Stimulated activated CD4-positive, alpha-beta T cell treated with anti-CD3 and anti-CD28 coated beads, TNF-alpha, amount 100 ng/mL, for 1 hour (primary cell): ENCODE measurements around the gene RTL3.
"Not testable (repeated sequence)": the region's sequence is repeated elsewhere in the genome, so short reads cannot be mapped to it uniquely, and the experiment has no call there.

Experiments
- DNase-seq, 3 donors: peaks; one replicate each; pipeline ENCODE4 v3.0.0-alpha.2; 2020; ENCODE audit warnings: low read depth in 3 of 3, low spot score in 1 of 3

Gene RTL3, protein sequence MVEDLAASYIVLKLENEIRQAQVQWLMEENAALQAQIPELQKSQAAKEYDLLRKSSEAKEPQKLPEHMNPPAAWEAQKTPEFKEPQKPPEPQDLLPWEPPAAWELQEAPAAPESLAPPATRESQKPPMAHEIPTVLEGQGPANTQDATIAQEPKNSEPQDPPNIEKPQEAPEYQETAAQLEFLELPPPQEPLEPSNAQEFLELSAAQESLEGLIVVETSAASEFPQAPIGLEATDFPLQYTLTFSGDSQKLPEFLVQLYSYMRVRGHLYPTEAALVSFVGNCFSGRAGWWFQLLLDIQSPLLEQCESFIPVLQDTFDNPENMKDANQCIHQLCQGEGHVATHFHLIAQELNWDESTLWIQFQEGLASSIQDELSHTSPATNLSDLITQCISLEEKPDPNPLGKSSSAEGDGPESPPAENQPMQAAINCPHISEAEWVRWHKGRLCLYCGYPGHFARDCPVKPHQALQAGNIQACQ

DNA sequence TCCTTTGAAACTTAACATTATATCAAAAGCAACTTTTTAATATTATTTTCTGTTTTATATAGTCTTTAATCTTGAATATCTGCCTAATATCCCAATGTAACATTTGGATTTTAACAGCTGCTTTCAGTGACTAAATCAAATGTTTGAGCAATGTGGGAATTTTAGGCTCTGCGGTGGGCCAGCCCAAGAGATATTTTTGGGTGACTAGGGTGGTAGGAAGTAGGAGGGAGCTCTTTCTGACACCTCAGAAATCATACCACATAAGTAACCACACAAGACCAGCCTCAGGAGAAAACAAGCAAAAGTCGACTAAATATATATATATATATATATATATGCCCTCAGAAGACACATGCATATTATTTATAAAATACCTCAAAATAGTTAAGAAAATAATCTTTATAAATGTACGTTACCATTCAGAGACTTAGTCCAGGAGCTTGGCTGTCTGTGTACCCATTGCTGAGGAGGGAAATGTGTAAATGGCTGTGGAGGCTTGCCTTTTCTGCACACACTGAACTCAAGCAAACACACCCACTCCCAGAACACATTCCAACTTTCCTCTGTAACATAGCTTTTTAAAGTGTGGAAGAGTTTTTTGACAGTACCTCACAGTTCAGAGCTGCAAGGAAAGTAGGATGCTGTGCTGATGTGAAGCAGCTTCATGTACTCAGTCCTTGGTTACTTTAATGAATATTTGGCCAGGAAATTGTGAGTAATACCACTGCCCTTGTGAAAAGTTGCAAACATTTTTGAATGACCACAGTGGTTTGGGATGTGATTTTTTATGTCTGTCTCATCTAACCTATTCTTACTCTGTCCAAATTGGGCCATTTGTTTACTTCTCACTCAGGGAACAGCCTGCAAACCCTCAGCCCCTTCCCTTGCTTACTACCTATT lies at the start of gene RTL3:
Gene RTL3 (minus strand): TSS at position 484 of the 900 bp plus-strand sequence. CDS start 908 bp downstream, outside the sequence.
- no peak for DNase-seq

GRCh38 chrX:78708816-78709215 lies 49.7 kb upstream of the RTL3 start:
- no peak for DNase-seq

- DNase-seq: no peak
These were observed 49.1 kb upstream of the RTL3 start for GRCh38 chrX:78708262-78708661.

- no peak for DNase-seq
These were observed 46.9 kb upstream of the RTL3 start for GRCh38 chrX:78706071-78706470.

GRCh38 chrX:78693536-78693935 lies 34.4 kb upstream of the RTL3 start:
- no peak for DNase-seq

- DNase-seq: no peak
These were observed 33.9 kb upstream of the RTL3 start for GRCh38 chrX:78693012-78693411.

GRCh38 chrX:78687586-78687985 lies 28.5 kb upstream of the RTL3 start:
- no peak for DNase-seq

DNA sequence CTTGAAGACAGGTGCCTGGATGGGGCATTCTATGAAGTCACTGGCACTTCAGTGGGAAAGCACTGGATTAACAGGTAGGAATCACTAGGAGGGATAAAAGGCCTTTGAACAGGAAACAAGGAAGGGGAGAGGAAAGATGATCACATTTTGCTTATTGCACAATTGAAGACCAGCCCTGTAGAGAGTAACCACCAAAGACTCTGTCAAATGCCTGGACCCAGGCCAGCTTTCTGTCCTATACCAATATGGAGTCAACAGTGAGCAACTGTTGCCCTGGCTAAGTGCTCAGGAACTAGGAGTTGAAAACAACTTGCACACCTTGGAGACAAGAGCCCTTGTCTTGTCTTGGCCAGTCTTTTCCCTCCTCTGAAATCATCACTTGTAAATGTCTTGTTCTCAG lies 14.1 kb upstream of the RTL3 start:
- DNase-seq: no peak

- no peak for DNase-seq
These were observed 6.2 kb upstream of the RTL3 start for GRCh38 chrX:78665342-78665741.

DNA sequence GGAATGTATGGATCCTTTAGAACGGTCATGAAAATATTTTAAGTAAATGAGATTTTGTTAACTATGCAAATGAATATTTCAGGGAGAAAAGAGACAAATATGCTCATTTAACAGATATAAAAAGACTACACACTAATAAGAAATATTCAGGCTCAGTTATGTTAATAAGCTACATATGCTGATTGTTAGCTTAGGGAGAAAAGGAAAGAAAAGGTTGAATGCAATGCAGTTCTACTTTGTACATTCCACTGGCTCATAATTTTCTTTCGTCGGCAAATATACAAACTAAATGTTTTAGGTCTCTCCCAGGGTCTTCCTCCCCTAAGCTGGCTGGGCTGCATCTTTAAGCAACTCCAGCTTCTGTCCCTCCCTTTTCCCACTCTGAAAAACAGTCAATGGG lies 2.7 kb upstream of the RTL3 start:
- no peak for DNase-seq

DNA sequence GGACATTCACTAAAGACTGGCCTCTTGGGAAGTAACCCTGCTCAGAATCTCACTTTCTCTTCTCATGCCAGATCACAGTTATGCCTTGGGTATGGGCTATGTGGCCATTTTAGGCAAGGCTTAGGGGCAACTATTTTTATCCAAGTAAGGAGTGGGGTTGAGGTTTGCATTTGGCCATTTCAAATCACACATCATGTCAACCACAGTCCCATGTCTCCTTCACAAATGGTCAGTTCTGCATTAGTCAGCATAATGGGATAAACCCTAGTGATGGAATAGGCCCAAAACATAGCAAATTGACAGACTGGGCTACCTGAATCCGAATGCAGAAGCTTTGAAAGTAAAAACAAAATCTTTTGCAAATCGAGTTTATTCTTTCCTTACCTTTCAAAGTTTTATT lies 827 bp upstream of the RTL3 start:
- DNase-seq: no peak

DNA sequence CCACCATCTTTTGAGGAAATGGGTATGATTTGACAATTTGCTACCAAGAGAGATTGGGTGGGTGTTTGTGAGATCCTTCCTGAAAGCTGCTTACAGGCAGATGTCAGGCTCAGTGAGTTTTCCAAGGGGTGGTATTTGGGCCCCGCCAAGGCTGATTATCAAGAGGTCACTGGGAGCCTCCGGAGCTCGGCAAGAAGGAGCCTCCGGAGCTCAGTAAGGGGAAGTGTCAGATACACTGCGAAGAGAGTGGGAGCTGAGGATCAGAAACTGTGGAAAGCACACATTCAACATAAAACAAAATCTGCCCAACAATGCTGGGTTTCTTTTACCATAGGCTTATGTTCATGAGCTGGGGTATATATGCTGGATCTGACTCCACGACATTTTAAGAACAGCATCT lies 714 bp downstream of the RTL3 start:
- no peak for DNase-seq

GRCh38 chrX:78655642-78656041 lies 3.5 kb downstream of the RTL3 start:
- DNase-seq: no peak

GRCh38 chrX:78653118-78653822 lies 5.9 kb downstream of the RTL3 start:
- DNase-seq: no peak

DNA sequence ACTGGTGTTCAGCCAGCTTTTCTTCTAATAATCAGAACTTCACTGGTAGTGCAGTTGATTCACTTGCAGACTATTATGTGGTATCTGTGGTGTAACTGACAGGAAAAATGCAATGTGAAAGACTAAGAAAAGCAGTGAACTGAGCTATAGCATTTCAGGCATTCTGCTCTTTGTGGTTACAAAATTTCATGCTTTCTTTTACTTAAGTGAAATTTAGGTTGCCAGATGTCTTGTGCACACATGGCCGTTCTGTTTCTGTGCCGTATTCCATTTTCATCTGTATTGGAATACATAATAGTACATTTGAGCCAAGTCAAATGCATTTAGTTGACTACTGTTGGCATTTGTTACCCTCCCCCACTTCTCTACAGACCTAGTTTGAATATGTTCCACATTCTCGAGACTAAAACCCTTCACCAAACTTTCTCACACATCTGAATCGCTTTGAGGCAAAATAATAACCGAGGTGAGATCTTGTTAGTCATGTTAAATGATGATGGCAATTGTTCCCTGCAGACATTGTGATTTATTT lies 8.2 kb downstream of the RTL3 start:
- no peak for DNase-seq

- no peak for DNase-seq
These were observed 15.3 kb downstream of the RTL3 start for GRCh38 chrX:78643874-78644273.

GRCh38 chrX:78643096-78643495 lies 16.0 kb downstream of the RTL3 start:
- DNase-seq: no peak

DNA sequence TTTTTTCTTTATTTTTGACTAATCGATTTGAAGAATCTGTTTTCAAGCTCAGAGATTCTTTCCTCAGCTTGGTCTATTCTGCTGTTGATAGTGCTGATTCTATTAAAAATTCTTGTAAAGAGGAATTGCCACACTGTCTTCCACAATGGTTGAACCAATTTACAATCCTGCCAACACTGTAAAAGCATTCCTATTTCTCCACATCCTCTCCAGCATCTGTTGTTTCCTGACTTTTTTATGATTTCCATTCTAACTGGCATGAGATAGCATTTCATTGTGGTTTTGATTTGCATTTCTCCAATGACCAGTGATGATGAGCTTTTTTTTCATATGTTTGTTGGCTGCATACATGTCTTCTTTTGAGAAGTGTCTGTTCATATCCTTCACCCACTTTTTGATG lies 23.0 kb downstream of the RTL3 start:
- DNase-seq: not testable (repeated sequence)

GRCh38 chrX:78624962-78625909 lies 33.9 kb downstream of the RTL3 start:
- no peak for DNase-seq

GRCh38 chrX:78624426-78624825 lies 34.7 kb downstream of the RTL3 start:
- DNase-seq: no peak
